HFFc6 (cell line): ENCODE results near the gene HLA-DOA. TPM values are rescaled to one million over a fixed set of nuclear protein-coding genes. Genes with fewer than 3 reads are reported as not detected.

Source experiments
- DNase-seq: peaks from one replicate; pipeline ENCODE4 v3.0.0-alpha.2; 2018
- H3K27ac Mint-ChIP-seq: 2 replicates; pipeline ENCODE4 v1.8.0; 2020; ENCODE audit warnings: mild to moderate bottlenecking, mixed read lengths
- H3K27me3 Mint-ChIP-seq: 2 replicates; pipeline ENCODE4 v1.8.0; 2021; ENCODE audit warnings: mild to moderate bottlenecking, moderate library complexity, mixed read lengths; ENCODE audit not compliant: insufficient read depth
- H3K36me3 Mint-ChIP-seq: 2 replicates; pipeline ENCODE4 v1.8.0; 2021; ENCODE audit warnings: low read depth, mixed read lengths
- H3K4me1 Mint-ChIP-seq: 2 replicates; pipeline ENCODE4 v1.8.0; 2020; ENCODE audit warnings: low read depth, mixed read lengths
- H3K4me3 Mint-ChIP-seq: 2 replicates; pipeline ENCODE4 v1.8.0; 2020; ENCODE audit warnings: mild to moderate bottlenecking, moderate library complexity, mixed read lengths
- H3K9me3 Mint-ChIP-seq: 2 replicates; pipeline ENCODE4 v1.8.0; 2020; ENCODE audit warnings: mild to moderate bottlenecking, mixed read lengths
- total RNA-seq, 6 experiments: library from RNA; stranded (reverse); fragmentation: NEBNext Ultra II Directional; extraction: Animal tissue kit (Norgen Biotek cat#: 25700); gene quantifications; 2 replicates in 1 of 6; 3 replicates in 5 of 6; pipeline ENCODE4 v1.2.3, GENCODE V29; 2021
- TF ChIP-seq, protein P1 (sequence below): fragments of 200-600 bp; sonication (generic); IDR thresholded peaks from 2 replicates; pipeline ENCODE4 v1.5.0; 2021; ENCODE audit warnings: antibody characterized with exemption, mild to moderate bottlenecking

Gene HLA-DOA
- total RNA-seq, 6 experiments from 2014 or later, result not detected

DNA sequence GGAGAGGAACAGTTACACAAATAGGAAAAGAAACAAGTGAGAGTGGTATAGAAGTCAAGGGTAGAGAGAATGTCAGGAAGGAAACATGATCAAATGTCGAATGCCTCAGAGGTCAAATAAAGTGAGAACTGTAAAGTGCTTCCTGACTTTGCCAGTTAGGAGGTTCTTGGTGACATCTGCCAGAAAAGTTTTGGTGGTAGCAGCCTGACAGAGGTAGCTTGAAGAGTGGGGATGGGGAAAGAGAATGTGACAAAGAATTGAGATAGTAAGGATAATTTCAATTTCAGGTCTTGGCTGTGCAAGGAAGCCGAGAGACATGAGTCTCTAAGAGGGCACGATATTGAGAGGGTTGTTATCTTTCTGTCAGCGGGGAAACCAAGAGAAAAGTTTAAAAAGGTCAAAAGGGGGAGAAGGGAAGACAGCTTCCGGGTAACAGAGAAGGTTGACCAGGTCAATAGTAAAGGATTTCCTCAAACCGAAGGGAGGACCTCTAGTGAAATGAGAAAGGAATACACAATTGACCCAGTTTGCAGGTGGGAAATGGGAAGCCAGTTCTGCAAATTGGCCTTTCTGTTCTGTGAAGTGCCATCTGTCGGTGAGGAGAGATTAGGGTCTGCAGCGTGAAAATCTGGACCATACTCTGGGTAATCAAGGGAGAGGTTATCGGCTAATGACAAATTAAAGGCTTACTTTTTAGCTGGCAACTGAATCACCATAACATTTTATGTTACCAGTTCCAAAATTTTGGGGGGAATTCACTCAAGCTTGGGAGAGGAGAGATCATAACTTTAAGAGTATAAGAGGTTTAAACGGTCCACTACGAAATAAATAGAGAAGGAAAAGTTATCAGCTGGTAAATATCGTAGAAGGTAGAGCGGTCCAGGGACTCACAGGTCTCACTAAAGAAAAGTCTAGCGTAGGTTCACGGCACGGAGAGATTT lies 42.0 kb downstream of the HLA-DOA start:
- peak; percentile 45 for DNase-seq
- Mint-ChIP-seq H3K9me3 (no peaks in the 10 kb centered on the region), H3K27me3 (peaks cover 12% of the 10 kb centered on the region), H3K4me3 (peak overlapping the region; percentile 93), H3K27ac (peak overlapping the region; percentile 99), H3K36me3 (peaks cover 12% of the 10 kb centered on the region), H3K4me1 (peaks cover 31% of the 10 kb centered on the region)
- TF ChIP-seq, protein P1, sequence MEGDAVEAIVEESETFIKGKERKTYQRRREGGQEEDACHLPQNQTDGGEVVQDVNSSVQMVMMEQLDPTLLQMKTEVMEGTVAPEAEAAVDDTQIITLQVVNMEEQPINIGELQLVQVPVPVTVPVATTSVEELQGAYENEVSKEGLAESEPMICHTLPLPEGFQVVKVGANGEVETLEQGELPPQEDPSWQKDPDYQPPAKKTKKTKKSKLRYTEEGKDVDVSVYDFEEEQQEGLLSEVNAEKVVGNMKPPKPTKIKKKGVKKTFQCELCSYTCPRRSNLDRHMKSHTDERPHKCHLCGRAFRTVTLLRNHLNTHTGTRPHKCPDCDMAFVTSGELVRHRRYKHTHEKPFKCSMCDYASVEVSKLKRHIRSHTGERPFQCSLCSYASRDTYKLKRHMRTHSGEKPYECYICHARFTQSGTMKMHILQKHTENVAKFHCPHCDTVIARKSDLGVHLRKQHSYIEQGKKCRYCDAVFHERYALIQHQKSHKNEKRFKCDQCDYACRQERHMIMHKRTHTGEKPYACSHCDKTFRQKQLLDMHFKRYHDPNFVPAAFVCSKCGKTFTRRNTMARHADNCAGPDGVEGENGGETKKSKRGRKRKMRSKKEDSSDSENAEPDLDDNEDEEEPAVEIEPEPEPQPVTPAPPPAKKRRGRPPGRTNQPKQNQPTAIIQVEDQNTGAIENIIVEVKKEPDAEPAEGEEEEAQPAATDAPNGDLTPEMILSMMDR, result peak; percentile 72

DNA sequence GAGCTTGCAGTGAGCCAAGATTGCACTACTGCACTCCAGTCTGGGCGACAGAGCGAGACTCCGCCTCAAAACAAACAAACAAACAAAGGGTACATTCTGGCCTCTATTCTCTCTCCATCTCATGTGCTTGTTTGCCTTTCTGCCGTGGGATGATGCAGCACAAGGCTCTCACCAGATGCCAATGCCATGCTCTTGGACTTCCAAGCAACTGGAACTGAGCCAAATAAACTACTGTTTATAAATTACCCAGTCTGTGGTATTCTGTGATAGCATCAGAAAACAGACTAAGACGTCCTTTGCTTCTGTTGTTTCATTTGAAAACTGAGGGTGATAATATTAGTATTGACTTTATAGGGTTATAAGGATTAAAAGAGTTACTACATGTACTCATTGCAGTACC lies 44.6 kb downstream of the HLA-DOA start:
- no peak for DNase-seq
- Mint-ChIP-seq H3K27me3 (peaks cover 3% of the 10 kb centered on the region; the same call in 1 of the 2 replicates), H3K9me3 (no peaks in the 10 kb centered on the region), H3K4me3 (no peak overlapping the region), H3K27ac (no peak overlapping the region), H3K36me3 (no peaks in the 10 kb centered on the region), H3K4me1 (peaks cover 38% of the 10 kb centered on the region)
- TF ChIP-seq, protein P1, result no peak

DNA sequence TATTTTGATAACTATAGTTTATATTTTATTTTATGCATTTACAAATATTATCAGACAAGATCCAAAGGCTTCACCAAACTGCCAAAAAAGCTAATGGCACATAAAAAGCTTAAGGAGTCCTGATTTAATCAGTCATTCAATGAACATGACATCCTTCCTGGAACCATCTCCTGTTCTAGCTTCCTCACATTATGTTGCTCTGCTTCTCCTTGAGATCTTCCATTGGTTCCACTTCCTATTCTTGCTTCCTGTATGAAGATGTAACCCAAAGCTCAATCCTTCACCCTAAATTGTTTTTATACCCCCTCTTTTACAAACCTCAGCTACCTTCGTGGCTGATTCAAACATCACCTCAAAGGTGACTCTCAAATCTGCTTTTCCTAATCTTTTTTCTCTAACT lies 45.5 kb downstream of the HLA-DOA start:
- H3K27me3 Mint-ChIP-seq, result no peaks in the 10 kb centered on the region; the same call in 1 of the 2 replicates
- DNase-seq, result no peak
- H3K27ac Mint-ChIP-seq, result no peak overlapping the region
- TF ChIP-seq, protein P1, result no peak
- peaks cover 38% of the 10 kb centered on the region for H3K4me1 Mint-ChIP-seq
- no peak overlapping the region for H3K4me3 Mint-ChIP-seq
- H3K36me3 Mint-ChIP-seq, result no peaks in the 10 kb centered on the region
- no peaks in the 10 kb centered on the region for H3K9me3 Mint-ChIP-seq

DNA sequence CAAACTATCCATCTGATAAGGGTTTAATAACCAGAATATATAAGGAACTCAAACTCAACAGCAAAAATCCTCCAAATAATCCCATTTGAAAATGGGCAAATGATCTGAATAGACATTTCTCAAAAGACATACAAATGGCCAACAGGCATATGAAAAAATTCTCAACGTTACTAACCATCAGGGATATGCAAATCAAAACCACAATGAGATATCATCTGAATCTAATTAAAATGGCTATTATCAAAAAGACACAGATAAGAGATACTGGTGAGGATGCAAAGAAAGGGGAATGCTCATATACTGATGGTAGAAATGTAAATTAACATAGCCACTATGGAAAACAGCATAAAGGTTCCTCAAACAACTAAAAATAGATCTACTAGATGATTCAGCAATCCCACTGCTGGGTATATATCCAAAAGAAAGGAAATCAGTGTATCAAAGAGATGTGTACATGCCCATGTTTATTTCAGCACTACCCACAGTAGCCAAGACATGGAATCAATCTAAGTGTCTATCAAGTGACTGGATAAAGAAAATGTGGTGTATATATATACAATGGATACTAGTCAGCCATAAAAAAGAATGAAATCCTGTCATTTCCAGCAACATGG lies 47.1 kb downstream of the HLA-DOA start:
- TF ChIP-seq, protein P1, result no peak
- no peak for DNase-seq
- Mint-ChIP-seq H3K27ac (no peak overlapping the region), H3K36me3 (no peaks in the 10 kb centered on the region), H3K27me3 (peaks cover 1% of the 10 kb centered on the region; the same call in 1 of the 2 replicates), H3K9me3 (no peaks in the 10 kb centered on the region), H3K4me3 (no peak overlapping the region), H3K4me1 (peaks cover 32% of the 10 kb centered on the region)

DNA sequence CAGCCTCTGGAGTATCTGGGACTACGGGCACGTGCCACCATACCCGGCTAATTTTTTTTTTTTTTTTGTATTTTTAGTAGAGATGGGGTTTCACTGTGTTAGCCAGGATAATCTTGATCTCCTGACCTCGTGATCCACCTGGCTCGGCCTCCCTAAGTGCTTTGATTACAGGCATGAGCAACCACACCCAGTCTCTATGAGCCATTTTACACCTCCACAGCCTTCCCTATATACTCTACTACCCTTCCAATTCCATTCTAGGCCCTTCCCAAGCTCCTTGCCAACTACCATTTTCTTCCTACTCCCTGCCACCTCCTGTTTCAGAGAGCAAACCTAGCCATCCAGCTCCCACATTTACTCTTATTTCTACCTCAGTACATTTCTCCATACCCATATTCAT lies 48.8 kb downstream of the HLA-DOA start:
- H3K36me3 Mint-ChIP-seq, result no peaks in the 10 kb centered on the region
- H3K27ac Mint-ChIP-seq, result no peak overlapping the region
- H3K27me3 Mint-ChIP-seq, result peaks cover 1% of the 10 kb centered on the region; the same call in 1 of the 2 replicates
- H3K9me3 Mint-ChIP-seq, result no peaks in the 10 kb centered on the region
- H3K4me1 Mint-ChIP-seq, result peaks cover 17% of the 10 kb centered on the region
- no peak for DNase-seq
- H3K4me3 Mint-ChIP-seq, result no peak overlapping the region
- TF ChIP-seq, protein P1, result no peak
